NCI-H1048 (cell line): Measurements from ENCODE around the gene PAK1.

Source experiments
- DNase-seq: peaks from one replicate; lab custom pipeline; 2025; lab: John Stamatoyannopoulos, UW

PAK1 gene

GRCh38 chr11:77371646-77372045, 102.2 kb downstream of the PAK1 start:
- DNase-seq = no peak

- no peak for DNase-seq
These were observed 103.7 kb downstream of the PAK1 start for GRCh38 chr11:77370217-77370616.

DNA sequence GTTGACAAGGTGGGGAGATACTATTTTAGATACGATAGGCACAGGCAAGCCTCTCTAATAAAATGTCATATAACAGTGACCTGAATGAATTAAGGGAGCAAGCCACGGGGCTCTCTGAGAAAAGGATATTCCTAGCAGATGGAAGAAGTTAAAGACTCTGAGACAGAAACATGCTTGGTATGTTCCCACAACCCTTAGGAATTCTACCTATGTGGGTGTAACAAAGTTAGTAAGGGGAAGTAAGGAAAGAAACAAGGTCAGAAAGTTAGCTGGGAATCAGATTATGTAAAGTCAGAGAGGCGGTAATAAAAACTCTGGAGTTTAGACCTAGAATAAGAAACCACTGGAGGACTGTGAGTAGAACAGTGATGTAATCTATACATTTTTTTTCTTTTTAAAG, 112.7 kb downstream of the PAK1 start:
- no peak for DNase-seq

GRCh38 chr11:77359481-77359880, 114.4 kb downstream of the PAK1 start:
- DNase-seq = no peak

- no peak for DNase-seq
These were observed 120.8 kb downstream of the PAK1 start for GRCh38 chr11:77353131-77353530.

DNA sequence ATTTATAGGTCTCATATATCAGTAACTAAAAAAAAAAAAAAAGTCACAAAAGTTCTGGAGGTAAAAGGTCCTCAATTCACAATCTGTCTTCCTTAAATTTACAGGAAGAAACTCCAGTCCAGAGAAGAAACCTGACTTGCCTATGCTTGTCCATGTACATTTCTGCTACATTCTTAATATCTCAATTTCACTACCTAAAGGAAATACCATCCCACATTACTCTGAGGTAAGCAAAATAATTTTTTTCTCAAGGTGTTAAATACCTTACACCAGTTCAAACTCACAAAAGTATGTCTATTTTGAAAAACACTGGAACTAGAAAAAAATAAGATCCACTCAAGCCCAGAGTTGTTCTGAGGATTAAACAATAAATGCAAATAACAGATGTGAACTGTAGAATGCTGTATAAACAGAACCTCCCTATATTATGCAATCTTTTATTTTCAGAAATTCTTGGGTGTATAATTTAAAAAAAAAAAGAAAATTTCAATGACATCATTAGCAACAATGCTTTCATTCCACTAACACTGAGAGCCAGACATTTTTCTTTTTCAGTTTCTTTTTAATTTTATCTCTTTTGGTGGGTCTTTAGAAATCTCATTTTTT, 122.5 kb downstream of the PAK1 start:
- no peak for DNase-seq

GRCh38 chr11:77347948-77348347, 125.9 kb downstream of the PAK1 start:
- DNase-seq = no peak

- DNase-seq = no peak
These were observed 126.8 kb downstream of the PAK1 start for GRCh38 chr11:77346906-77347603.

DNA sequence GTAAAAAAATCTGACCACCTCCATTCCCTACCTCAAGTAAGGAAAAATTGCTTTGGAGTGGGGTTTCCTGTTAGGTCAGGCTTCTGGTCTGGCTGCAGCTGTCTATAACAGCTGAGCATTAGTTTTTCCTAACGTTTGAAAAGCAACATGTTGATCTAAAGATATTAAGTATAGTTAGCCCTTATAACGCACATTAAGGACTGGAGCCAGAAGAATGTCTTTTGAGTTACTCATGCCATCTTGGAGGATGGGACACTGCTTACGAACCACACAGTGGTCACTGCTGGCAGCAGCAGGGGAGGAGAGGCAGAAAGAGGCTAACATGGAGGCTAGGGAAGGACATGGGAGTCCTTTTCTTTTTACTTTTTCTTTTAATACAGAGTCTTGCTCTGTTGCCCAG, 128.3 kb downstream of the PAK1 start:
- DNase-seq = no peak

DNA sequence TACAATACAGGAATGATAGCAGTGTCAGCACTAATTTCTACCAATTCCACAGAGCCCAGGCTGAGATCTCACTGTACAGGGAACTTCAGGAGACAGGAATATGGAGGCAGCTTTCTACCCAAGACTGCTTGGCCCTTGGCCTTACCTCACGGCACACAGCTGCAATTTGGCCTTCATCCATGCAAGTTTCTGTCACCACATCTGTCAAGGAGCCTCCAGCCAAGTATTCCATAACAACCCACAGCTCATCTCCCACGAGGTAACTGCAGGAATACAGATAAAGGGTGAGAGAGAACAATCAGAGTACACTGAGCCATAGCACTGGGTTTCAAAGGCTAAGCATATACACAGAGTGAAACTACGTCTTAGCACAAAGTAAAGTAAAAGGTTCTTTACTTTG, 133.4 kb downstream of the PAK1 start:
- no peak for DNase-seq

- no peak for DNase-seq
These were observed 141.6 kb downstream of the PAK1 start for GRCh38 chr11:77332259-77332658.

DNA sequence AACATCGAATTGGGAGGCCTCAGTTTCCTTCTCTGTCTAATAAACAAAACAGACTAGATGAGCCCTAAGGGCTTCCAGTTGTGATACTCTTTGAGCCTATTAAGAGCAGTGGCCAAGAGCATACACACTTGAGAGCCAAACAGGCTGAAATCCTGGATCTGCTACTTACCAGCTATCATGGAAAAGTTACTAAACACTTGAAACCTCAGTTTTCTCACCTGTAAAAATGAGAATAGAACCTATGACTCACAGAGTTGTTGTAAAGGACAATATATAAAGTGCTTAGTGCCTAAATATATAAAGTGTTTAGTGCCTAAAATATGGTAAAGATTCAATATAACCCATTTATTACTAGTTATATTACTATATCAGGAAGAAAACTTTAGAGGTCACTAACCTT, 148.7 kb downstream of the PAK1 start:
- no peak for DNase-seq

- no peak for DNase-seq
These were observed 149.4 kb downstream of the PAK1 start for GRCh38 chr11:77324508-77324907.

DNA sequence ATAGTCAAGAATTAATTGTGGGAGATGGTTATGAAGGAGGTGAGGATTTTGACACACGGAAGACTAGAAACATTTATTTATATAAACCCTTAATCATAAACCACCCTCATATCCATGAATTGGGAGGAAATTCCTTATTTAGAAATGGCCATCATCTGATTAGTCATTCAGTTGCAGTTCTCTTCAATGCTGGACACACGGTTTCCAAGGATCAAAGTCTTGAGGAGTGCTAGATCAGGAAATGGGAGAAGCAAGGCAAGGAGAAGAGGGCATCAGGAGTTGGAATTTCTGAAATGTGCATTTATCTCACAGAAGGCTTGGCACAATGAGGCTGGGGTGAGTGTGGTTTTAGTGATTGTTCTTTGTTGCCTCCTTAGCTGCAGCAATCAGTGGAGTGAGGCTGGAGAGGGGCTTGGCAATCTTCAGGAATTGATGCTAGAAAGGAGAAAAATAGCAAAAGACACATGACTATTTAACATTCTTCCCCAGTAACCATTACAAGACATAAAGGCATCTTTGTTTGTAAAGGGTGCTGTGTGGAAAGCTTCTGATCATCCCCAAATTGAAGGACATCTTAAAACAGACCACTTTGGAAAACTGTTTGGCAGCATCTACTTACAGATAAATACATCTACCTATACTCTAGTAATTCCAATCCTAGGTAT, 150.8 kb downstream of the PAK1 start:
- no peak for DNase-seq

- DNase-seq = no peak
These were observed 151.4 kb downstream of the PAK1 start for GRCh38 chr11:77322506-77322905.

GRCh38 chr11:77320351-77320750, 153.5 kb downstream of the PAK1 start:
- no peak for DNase-seq

DNA sequence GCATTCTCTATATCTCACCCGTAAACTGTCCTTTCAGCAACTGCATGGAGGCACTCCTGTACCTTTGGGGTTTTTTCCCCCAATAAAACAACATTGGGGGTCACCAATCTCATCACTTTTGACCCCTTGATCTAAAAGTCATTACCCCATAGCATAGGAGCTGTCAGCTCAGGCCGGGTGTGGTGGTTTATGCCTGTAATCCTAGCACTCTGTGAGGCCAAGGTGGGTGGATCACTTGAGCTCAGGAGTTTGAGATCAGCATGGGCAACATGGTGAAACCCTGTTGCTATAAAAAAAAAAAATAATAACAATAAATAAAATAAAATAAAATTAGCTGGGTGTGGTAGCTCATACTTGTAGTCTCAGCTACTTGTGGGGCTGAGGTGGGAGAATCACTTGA, 155.3 kb downstream of the PAK1 start:
- no peak for DNase-seq

DNA sequence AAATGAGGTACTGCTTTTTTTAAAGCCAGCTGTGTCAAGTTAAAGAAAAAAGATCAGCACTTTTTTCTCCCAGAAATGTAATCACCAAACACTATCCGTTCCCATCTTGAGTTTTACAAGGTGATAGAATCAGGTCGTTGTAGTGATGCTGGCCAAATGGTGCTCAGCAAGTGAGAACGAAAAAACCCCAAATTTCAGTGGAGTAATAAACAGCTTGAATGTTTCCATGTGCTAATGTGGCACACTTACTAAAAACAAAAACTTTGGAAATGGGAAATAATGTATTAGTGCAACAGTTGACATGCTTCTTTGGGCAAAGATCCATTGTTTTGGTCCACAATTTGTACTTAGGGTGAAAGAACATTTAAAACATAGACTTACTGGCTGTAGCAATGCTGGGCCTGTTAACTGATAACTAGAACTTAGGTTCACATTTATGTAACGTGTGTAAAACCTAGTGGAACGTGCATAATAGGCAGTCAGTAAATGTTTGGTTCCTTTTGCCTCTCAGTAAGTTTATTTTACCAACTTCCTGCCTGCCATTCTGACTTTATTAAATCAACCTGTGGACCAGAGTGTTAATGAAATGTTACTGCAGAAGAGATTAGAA, 157.1 kb downstream of the PAK1 start:
- no peak for DNase-seq

GRCh38 chr11:77312107-77312506, 161.8 kb downstream of the PAK1 start:
- DNase-seq = no peak

DNA sequence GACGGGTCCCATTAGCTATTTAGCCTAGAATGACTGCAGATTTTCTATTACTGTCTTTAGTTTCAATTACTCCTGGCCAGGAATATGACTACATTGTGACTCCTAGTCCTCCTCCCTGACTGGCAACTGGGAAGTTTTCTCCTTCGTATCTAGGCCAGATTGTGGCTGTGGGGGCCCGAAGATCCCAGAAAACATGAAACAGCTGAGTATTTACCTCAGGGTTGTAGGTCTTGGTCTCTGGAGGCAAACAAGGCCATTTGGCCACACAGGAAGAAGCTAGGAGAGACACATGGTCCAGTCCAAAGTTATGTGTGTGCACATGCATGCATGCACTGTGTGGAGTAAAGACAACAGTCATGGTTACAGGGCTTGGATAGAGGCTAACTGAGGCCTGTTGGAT, 162.2 kb downstream of the PAK1 start:
- DNase-seq = no peak

- no peak for DNase-seq
These were observed 163.2 kb downstream of the PAK1 start for GRCh38 chr11:77310721-77311120.

- no peak for DNase-seq
These were observed 164.4 kb downstream of the PAK1 start for GRCh38 chr11:77309401-77310085.

GRCh38 chr11:77308838-77309237, 165.1 kb downstream of the PAK1 start:
- no peak for DNase-seq
